HG02798 (cell line): ENCODE measurements around the gene ERLEC1.
"Not testable (repeated sequence)": the region's sequence is repeated elsewhere in the genome, so short reads cannot be mapped to it uniquely, and the experiment has no call there.

Experiments
- ATAC-seq: cut with Tn5 transposase; IDR thresholded peaks from one replicate; pipeline ENCODE4 v1.9.1; 2021; ENCODE audit warnings: mild to moderate bottlenecking; ENCODE audit not compliant: unreplicated experiment, poor library complexity

ERLEC1 gene, protein sequence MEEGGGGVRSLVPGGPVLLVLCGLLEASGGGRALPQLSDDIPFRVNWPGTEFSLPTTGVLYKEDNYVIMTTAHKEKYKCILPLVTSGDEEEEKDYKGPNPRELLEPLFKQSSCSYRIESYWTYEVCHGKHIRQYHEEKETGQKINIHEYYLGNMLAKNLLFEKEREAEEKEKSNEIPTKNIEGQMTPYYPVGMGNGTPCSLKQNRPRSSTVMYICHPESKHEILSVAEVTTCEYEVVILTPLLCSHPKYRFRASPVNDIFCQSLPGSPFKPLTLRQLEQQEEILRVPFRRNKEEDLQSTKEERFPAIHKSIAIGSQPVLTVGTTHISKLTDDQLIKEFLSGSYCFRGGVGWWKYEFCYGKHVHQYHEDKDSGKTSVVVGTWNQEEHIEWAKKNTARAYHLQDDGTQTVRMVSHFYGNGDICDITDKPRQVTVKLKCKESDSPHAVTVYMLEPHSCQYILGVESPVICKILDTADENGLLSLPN

DNA sequence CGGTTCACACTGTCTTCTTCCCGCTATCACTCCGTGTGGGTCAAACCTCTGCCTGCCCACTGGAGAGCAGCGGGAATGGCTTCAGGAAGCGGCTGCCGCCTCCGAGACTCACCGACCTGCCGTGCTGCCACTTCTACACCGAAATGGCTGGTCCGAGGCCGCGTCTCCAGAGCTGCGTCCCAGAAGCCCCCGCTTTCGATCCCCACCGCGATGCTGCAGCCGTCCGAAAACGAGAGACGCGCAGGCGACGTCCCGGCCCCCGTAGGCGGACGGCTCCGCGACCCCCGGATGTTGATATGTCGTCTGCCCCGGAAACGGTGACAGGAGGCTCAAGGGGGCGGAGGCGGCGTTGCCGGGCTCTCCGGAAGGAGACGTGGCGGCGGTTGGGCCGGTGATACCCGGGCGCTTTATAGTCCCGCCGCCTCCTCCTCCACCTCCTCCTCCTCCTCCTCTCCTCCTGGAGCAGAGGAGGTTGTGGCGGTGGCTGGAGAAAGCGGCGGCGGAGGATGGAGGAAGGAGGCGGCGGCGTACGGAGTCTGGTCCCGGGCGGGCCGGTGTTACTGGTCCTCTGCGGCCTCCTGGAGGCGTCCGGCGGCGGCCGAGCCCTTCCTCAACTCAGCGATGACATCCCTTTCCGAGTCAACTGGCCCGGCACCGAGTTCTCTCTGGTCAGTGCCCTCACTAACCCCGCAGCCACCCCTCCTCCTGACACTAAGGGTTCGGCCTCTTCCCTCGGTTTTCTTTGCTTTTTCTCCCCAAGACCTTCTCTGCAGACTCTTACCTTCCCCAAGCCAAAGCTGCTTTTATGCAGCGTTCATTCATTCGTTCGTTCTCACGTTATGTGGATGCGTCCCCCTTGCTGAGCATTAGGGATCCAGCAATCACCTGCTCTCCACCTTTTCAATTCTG, at the start of gene ERLEC1, which contains the start of gene ASB3:
ERLEC1 (plus strand) TSS at position 340 of the 909 bp plus-strand sequence; CDS start at position 507, 167 bp downstream.
ASB3 (minus strand) TSS at position 249 of the 909 bp plus-strand sequence. CDS start 21,381 bp downstream, outside the sequence.
- peak; percentile 97 for ATAC-seq

DNA sequence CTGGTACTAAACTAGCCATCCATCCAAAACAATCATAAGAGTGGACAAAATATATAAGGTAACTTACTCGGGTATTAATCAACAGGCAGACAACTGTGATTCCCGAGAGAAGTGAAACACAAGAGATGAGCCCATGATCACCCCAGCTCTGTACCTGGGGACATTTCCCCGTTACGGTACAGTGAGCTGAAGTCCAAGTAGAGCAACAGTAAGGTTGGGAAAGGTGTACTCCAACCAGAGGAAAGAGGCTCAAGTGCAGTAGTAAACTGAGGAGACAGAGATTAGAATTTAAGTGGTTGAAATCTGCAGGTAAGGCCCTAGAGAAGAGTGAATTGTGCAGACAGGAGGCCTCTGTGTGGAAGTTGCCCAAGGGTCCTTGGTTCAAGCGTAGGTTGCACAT, 49.8 kb upstream of the ERLEC1 start:
- no peak for ATAC-seq

DNA sequence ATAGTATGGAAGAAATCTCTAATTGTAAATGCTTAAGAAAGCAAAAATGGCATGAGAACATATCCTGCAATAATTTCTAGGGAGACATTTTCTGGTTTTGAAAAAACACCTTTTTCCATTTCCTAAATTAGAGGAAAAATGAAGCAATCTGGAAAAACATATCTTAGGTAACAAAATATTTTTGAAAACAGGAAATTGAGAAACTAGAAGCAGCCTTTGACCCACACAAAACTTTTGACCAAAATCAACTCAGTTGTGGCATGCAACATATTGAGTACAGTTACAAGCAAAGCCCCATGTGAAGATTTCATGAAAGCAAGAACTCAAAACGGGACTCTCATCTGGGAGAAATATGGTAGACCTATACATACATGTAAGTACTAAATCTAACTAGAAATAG, 47.8 kb upstream of the ERLEC1 start:
- ATAC-seq: no peak

DNA sequence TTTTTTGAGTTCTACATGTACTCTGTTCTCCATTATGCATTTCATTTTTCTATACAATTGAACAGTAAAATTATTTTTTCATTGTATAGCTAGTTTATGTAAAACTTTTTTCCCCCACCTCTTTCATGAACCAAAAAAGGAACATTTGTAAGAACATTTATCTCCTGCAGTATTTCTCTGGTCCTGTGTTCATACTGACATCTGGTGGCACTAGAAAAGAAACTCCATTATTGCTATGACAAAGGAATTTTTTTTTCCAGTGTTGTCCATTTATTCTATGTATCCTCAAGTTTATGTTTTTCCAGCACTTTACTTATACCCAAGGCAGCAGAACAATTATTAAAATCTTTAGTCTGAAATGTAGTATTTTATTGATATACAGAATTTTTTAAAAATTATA, 46.7 kb upstream of the ERLEC1 start:
- ATAC-seq: no peak

DNA sequence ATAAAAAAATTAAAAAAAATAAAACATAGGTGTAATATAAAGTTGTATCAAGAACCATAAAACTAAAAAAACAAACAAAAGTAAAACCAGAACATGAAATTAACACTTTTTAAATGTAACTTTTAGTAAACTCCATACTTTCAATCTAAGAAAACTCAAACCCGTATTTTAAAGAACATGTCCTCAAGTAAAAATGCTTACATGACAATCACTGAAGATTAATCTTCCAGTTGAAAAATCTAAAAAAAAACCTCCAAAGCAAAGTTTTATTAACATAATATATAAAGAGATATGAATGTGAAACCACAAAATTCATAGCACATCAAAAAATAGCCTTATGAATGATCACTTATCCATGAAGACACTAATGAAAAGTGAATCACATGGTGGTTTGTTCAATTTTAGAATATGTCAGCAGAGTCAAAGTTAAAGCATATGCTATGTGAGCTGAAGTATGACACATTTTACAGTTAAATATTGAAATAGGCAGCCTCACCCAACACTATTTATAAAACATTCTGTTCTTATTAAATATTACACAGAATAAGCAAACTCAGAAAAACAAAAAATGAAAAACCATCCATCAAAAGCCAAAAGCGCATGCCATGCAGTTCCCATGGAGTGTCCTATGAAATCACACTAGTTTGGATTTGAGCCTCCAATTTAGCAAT, 42.3 kb upstream of the ERLEC1 start:
- ATAC-seq: no peak

DNA sequence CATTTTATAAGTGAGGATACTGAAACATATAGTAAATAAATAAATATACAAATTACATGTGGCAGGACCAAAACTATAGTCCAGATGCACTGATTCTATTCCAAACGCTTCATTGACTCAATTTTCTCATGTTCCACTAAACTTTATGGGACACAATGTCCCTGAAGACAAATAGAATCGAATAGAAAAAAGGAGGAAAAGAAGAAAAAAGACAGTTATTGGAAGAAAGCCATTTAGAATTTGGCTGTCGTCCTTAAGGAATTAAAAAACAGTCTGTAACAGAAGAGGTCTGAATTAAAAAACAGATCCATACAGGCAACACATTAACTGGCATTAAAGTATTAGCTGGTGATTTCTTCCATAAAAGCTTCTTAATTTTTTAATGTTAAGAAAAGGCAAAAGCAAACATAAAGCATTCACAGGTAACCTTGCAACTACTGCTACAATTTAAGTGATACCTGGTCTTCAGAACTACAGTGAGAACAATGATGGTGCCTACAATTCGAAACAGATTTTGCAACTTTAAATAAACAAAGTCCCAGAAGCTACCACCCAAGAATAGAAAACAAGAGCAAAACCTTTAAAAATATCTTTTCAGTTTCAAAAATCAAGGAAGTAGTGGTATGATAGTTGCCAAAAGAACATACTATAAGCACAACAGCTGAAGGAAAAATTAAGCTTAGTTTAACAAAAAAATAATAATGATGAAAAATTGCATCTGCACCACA, 36.6 kb upstream of the ERLEC1 start:
- peak; percentile 30 for ATAC-seq

DNA sequence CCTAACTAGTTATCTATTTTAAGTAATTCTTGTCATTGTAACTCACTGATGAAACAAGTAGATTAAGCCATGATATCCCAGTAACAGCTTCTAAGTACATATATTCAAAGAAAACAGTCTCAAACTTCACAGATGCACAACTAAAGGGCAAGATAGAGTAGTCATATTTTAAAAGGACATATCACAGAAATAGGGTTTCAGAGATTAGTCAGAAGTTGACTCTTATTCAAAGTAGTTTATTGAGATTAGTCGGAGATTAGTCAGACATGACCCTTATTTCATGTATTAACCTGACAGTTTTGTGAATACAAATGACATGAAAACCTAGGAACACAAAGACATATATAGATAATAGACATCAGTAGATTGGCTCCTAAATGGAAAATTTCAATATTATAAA, 35.1 kb upstream of the ERLEC1 start:
- ATAC-seq: peak; percentile 92

DNA sequence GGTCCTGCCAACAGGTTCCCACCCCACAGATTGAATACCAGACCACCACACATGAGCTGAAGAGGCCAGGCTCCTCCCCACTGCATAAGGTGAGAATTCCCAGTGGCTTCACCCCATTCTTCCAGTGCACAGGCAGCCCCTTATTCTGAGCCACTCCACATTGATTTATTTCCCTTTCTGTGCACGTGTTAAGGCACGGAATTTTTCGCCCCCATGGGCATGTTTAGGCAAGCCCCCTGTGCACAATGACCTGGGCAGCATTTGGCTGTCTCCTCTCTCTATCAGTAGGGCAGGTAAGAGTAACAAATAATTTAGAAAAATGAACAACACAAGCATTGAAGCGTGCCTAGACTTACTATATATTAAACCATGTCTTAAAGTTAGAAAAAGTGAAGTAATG, 34.5 kb upstream of the ERLEC1 start:
- no peak for ATAC-seq

DNA sequence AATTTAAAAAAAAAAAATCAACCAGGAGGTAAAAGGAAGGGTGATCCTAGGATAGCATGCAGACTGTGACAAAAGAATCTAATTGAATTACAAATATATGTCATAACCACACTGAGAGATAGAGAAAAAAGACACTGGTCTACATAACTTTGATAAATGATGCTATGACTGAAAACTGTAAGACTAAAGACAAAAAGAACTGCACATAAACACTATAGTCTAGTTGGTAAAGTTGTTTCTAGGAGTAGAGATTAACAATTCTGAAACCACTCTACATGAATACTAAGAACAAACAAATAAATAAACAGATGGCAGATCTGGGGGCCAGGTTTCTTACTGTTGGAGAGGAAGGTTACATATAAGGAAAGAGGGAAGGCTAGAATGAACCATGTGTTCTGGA, 33.8 kb upstream of the ERLEC1 start:
- ATAC-seq: no peak

DNA sequence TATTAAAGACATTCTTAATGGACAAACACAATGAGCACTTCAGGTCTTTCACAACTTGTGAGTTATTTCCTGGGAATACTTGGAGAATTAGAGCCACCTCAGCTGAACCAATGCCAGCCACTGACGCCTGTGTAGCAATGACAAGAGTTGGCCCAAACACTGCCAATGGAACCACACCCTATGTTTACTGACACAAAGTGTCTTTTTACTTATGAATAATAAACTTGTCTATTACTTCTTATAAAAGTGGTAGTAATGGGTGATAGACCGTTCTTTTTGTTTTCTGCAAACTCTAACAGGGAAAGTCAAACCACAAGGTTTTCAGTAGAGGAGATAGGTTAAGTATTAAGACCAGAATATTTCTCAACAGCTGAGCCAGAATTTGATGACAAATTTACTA, 31.7 kb upstream of the ERLEC1 start:
- no peak for ATAC-seq

DNA sequence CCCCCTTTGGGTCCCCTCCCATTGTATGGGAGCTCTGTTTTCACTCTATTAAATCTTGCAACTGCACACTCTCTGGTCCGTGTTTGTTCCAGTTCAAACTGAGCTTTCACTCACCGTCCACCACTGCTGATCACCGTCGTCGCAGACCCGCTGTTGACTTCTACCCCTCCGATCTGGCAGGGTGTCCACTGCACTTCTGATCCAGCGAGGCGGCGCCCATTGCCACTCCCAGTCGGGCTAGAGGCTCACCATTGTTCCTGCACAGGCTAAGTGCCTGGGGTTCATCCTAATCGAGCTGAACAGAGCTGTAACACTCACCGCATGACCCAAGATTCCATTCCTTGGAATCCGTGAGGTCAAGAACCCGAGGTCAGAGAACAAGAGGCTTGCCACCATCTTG, 30.2 kb upstream of the ERLEC1 start:
- ATAC-seq: no peak

DNA sequence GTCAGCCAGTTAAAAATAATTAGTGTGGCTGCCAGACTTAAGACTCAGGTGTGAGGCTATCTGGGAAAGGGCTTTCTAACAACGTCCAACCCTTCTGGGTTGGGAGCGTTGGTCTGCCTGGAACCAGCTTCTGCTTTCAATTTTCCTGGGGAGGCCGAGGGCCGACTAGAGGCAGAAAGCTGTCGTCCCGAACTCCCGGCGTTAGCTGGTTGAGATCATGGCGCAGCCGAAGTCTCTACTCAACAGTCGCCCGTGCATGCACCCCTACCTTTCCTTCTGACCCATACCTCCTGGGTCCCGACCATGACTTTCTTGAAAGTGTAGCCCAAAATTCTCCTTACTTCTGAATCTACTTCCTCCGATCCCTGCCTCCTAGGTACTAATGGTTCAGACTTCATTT, 29.6 kb upstream of the ERLEC1 start:
- not testable (repeated sequence) for ATAC-seq

DNA sequence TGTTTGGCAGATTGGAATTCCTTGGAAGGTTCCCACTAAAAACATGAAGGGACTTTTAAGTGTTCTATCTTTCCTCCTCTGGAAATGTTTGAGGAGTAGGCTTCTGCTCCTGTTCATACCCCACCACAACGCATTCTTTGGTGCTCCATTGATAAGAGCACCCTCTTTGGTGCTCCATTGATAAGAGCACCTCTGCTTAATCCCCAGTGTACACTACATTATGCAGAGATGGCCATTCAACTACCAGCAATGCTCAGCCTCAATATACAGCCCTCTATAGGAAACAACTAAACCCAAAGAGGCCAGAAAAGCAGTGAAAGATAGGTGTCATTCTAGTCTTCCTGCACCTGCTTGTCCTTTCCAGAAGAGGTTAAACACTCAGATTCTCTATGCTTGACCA, 21.1 kb upstream of the ERLEC1 start:
- no peak for ATAC-seq

DNA sequence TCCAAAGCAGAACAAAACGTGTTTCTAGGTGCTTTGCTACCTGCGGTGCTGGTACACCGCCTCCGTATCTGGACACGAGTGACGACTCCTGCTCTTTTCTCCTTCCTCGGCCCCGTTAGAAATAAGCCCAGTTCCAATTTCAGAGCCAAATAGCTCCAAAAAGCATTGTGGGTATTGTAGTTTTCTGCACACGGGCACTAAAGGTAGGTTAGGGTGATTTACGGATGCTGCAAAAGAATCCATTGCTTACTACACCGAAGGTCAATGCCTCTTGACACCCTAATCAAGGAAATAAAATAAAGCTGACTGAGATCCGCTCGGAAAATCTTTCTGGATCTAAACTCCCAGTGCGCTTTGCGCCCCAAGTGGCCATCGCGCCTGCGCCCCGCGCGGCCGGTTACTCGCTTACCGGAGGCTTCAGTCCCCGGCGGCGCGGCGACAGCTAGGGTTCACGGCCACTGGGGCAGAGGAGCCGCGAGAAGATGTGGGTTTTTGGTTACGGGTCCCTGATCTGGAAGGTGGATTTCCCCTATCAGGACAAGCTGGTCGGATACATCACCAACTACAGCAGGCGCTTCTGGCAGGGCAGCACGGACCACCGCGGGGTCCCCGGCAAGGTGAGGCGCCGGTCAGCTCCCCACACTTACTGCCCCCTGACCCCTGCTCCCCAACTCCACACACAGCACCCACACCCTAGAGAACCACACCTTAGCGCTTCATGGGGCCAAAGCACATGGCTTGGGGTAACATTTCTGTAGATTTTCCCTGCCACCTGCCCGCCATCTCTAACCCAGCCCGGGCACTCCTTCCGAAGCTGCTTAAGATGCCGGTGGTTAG, 19.2 kb upstream of the ERLEC1 start, which contains the start of gene CHAC2:
CHAC2 (plus strand) TSS at position 400 of the 837 bp plus-strand sequence; CDS start at position 483, 83 bp downstream.
- peak; percentile 93 for ATAC-seq

DNA sequence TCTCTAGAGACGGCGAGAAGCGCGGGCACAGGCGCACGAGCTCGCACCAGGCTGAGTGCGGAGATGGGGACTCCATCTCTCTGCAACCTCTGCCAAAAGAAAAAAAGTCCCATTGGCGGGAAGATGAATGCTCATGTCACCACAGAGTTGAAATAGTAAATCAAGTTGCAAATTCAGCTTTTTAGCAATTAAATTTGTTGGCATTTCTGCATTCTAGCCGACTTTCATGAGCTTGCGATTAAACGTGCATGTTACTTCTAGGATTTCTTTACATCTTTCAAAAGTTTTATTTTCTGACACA, 18.7 kb upstream of the ERLEC1 start:
- peak; percentile 53 for ATAC-seq

DNA sequence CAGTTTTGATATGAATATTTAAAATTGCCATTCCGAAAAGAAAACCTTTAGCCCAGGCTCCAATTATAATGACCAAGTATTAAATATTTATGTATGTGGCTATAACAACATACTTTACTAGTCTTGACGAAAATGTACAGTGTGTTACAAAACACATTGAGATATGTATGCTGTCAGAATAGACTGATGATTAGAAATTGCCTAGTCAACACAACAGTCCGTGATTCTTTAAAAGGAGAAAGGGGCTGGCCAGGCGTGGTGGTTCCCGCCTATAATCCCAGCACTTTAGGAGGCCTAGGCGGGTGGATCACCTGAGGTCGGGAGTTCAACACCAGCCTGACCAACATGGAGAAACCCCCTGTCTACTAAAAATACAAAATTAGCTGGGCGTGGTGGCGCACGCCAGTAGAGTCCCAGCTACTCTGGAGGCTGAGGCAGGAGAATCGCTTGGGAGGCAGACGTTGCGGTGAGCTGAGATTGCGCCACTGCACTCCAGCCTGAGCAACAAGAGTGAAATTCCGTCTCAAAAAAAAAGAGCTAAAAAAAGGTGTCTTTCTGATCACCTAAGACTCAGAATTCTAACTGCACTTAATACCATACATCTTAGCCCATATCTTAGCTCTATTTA, 17.4 kb upstream of the ERLEC1 start:
- ATAC-seq: no peak

DNA sequence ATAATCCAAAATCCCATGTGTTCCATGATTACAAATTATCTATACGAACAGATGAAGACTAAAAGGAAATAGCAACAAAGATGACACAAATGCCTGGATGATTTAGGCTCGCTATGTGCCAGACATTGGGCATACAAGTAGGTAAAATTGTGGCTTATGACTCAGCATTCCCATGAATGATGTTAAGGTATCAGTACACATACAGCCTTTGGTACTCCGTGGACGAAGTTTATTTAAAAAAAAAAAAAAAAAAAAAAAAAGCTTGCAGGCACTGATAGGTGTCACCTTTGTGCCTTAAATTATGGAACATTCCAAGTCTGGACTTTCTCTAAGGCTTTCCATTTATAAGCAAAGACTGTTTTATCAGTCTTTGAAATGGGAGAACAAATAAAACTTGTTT, 16.6 kb upstream of the ERLEC1 start:
- ATAC-seq: no peak

DNA sequence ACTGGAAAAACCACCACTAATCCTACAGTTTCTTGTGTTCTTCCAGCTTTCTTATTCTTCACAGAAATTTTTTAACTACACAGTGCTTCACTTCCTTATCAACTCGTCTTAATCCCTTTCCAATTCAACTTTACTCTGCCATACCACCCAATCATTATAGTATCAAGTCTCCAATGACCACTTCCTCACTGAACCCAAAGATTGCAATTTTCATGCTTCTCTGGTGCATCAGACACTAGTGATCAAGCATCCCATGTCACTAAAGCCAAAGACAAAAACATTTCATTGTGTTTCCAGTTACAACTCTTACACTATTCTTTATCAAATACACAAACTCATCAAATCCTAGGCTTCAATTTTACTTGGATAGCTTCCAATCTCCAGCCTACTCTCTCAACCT, 9.7 kb upstream of the ERLEC1 start:
- ATAC-seq: no peak
